ENCODE data around the gene NMU.

- TF ChIP-seq CTCF (conservative IDR thresholded peaks at IDR 0.05): no peak
- no peak for TF ChIP-seq EZH2 (IDR thresholded peaks at IDR 0.05; ENCODE audit: low read depth)
Measured at GRCh38 chr4:55545641-55546505, 90.2 kb downstream of the NMU start.
